PC-3 (cell line): Measurements from ENCODE around the gene TRPV5.

Experiments used
- CTCF ChIP-seq: fragments of 300-600 bp; sonication (generic); conservative IDR thresholded peaks from 2 replicates; pipeline ENCODE4 v1.5.1; 2017; ENCODE audit warnings: antibody characterized with exemption, low read depth, mild to moderate bottlenecking, low read length
- EZH2 ChIP-seq: fragments of 300-600 bp; sonication (generic); IDR thresholded peaks from one replicate; pipeline ENCODE4 v1.6.1; 2017; ENCODE audit warnings: antibody characterized with exemption, mild to moderate bottlenecking, low read length; ENCODE audit not compliant: unreplicated experiment
- EZH2phosphoT487 ChIP-seq: fragments of 300-600 bp; sonication (generic); IDR thresholded peaks from 2 replicates; pipeline ENCODE4 v1.6.1; 2018; ENCODE audit warnings: mild to moderate bottlenecking, antibody characterized with exemption, low read length, borderline replicate concordance

DNA sequence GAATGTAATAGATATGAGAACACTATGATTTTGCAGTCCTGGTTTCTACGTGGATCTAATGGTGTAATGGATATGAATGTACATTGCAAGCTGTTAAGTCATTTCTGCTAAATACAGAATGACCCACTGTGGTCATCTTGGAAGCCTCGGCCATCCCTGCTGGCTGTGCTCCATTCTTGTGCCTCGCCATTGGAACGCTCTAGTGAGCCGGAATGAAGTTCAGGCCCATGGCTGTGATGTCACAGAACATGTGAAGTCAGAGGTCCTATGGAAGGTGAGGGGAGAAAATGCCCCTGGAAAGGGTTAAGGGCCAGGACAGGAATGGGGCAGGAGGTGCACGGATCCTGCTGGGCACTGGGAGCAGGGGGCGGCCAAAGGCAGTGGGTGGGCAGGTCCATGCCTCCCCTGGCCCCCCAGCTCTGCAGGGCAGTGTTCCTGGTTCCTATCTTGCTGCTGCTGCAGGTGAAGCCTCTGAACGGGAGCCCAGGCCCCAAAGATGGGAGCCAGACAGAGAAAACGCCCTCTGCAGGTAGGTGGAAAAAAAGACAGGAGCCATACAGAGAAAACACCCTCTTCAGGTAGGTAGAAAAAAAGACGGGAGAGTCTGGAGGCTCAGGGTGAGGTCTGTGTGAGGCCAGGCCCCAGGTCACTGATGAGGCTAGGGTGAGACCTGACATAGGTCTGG lies 5.8 kb upstream of the TRPV5 start, which contains the start of gene LLCFC1:
- peak; percentile 73 for TF ChIP-seq CTCF
- no peak for TF ChIP-seq EZH2
- no peak for TF ChIP-seq EZH2phosphoT487
